Kidney (tissue), 14 donors: ENCODE data around the gene CYYR1. TPM values are rescaled to one million over a fixed set of nuclear protein-coding genes. Genes with fewer than 3 reads are reported as not detected.

Experiments used
- DNase-seq, 5 donors: peaks; one replicate each; pipeline ENCODE4 v3.0.0-alpha.2; 2013 to 2020
- FAIRE-seq: peaks from 2 replicates; lab custom pipeline; 2012; peaks lifted over from hg19 to GRCh38; lab: Jason Lieb, UNC
- H3K27ac ChIP-seq, 2 donors: one replicate each; pipeline ENCODE4 v1.7.0; 2013; ENCODE audit warnings: low read depth in 2 of 2, low read length in 2 of 2, inconsistent platforms in 1 of 2
- H3K27me3 ChIP-seq: one replicate; pipeline ENCODE4 v1.7.1; 2013; ENCODE audit warnings: low read length, inconsistent platforms; ENCODE audit not compliant: control insufficient read depth, insufficient read depth
- H3K36me3 ChIP-seq, 3 donors: one replicate each; pipeline versions ENCODE4 v1.7.0 to v1.7.1; 2013; ENCODE audit warnings: low read length in 3 of 3, control low read depth in 1 of 3, inconsistent platforms in 1 of 3; ENCODE audit not compliant: insufficient read depth in 3 of 3, control insufficient read depth in 2 of 3
- H3K4me1 ChIP-seq, 3 donors: one replicate each; pipeline versions ENCODE4 v1.7.0 to v1.7.1; 2013; ENCODE audit warnings: low read length in 3 of 3, inconsistent platforms in 1 of 3, low read depth in 1 of 3; ENCODE audit not compliant: control insufficient read depth in 2 of 3, insufficient read depth in 2 of 3
- H3K4me3 ChIP-seq, 3 donors: one replicate each; pipeline versions ENCODE4 v1.7.0 to v1.8.1; 2013; ENCODE audit warnings: low read length in 3 of 3, control low read depth in 1 of 3, inconsistent platforms in 1 of 3
- H3K9ac ChIP-seq, 3 donors: one replicate each; pipeline versions ENCODE4 v1.7.0 to v1.7.1; 2013; ENCODE audit warnings: low read length in 3 of 3, control low read depth in 1 of 3, inconsistent platforms in 1 of 3
- H3K9me3 ChIP-seq, 3 donors: one replicate each; pipeline versions ENCODE4 v1.7.0 to v1.7.1; 2013; ENCODE audit warnings: low read length in 3 of 3, control low read depth in 1 of 3, inconsistent platforms in 1 of 3; ENCODE audit not compliant: control insufficient read depth in 2 of 3, insufficient read depth in 1 of 3
- CTCF ChIP-seq: IDR thresholded peaks from 3 replicates; pipeline ENCODE4 v1.5.1; 2012; ENCODE audit warnings: mild to moderate bottlenecking, moderate library complexity, borderline replicate concordance; ENCODE audit not compliant: insufficient read depth; ENCODE audit errors: extremely low read depth
- intact Hi-C: fragments of 100-400 bp; cut with DNase I; formaldehyde crosslinking; loops from one replicate; pipeline ENCODE4 v1.11.1; 2022
- polyA plus RNA-seq: library from polyadenylated mRNA; stranded (reverse); fragments of 350-450 nt; fragmentation: Illumina TruSeq; extraction: RNeasy Lipid Tissue Mini Kit (QIAGEN cat#74804); gene quantifications from one replicate; pipeline ENCODE4 v1.2.3, GENCODE V29; 2014; ENCODE audit warnings: low read depth, low replicate concordance; ENCODE audit not compliant: insufficient read depth
- total RNA-seq: library from RNA; stranded (reverse); fragmentation: NEBNext Ultra II Directional; extraction: Animal tissue kit (Norgen Biotek cat#: 25700); gene quantifications from one replicate; pipeline ENCODE4 v1.2.1, GENCODE V29; 2021
- donor health status: control.
- donor health status: control.
- donor health status: control.
- donor health status: control.
- donor health status: control.
- donor health status: DM: yes; HTN: yes; CAD: no.
- donor health status: Normal renal cell carcinoma (clear cell type).

Gene CYYR1
- total and polyA plus RNA-seq, 2 donors from 2014 or later, result 17.0 to 23.4 TPM

- H3K27me3 ChIP-seq, result no peaks in the 10 kb centered on the region
- no peak for TF ChIP-seq CTCF
- H3K27ac ChIP-seq, result no peak overlapping the region
- H3K36me3 ChIP-seq, result no peaks in the 10 kb centered on the region
- no peaks in the 10 kb centered on the region for H3K9me3 ChIP-seq
- intact Hi-C loops, result no loop called here
- no peak overlapping the region for H3K4me3 ChIP-seq
- no peaks in the 10 kb centered on the region for H3K4me1 ChIP-seq
- H3K9ac ChIP-seq, result no peak overlapping the region
- DNase-seq (no peak), FAIRE-seq (no peak)
Measured at GRCh38 chr21:26532208-26532607, 40.9 kb downstream of the CYYR1 start.

- Histone ChIP-seq H3K9ac (no peak overlapping the region), H3K9me3 (no peaks in the 10 kb centered on the region), H3K4me3 (no peak overlapping the region), H3K4me1 (no peaks in the 10 kb centered on the region), H3K27ac (no peak overlapping the region), H3K36me3 (no peaks in the 10 kb centered on the region), H3K27me3 (no peaks in the 10 kb centered on the region)
- DNase-seq (no peak), FAIRE-seq (no peak)
- intact Hi-C loops, result no loop called here
- no peak for TF ChIP-seq CTCF
Measured at GRCh38 chr21:26529526-26529925, 43.6 kb downstream of the CYYR1 start.

GRCh38 chr21:26528882-26529281 lies 44.2 kb downstream of the CYYR1 start:
- TF ChIP-seq CTCF, result no peak
- Histone ChIP-seq H3K9me3 (no peaks in the 10 kb centered on the region), H3K27ac (no peak overlapping the region), H3K4me1 (no peaks in the 10 kb centered on the region), H3K4me3 (no peak overlapping the region), H3K27me3 (no peaks in the 10 kb centered on the region), H3K36me3 (no peaks in the 10 kb centered on the region), H3K9ac (no peak overlapping the region)
- intact Hi-C loops, result no loop called here
- DNase-seq, result no peak
- no peak for FAIRE-seq

- Histone ChIP-seq H3K9ac (no peak overlapping the region), H3K4me1 (no peaks in the 10 kb centered on the region), H3K9me3 (no peaks in the 10 kb centered on the region), H3K36me3 (no peaks in the 10 kb centered on the region), H3K4me3 (no peak overlapping the region), H3K27me3 (no peaks in the 10 kb centered on the region), H3K27ac (no peak overlapping the region)
- intact Hi-C loops, result no loop called here
- no peak for TF ChIP-seq CTCF
- DNase-seq, result no peak
- no peak for FAIRE-seq
Measured at GRCh38 chr21:26522704-26523103, 50.4 kb downstream of the CYYR1 start.
